ENCODE measurements around the gene DEPDC5.

GRCh38 chr22:31833930-31834329 lies 80.1 kb downstream of the DEPDC5 start:
- no peak for TF ChIP-seq SMC3 (IDR thresholded peaks at IDR 0.05; ENCODE audit: borderline replicate concordance, low read length)
- no peak for TF ChIP-seq POLR2A (IDR thresholded peaks at IDR 0.05; ENCODE audit: low read depth, low read length)
